ENCODE data around the gene IPCEF1. TPM values are rescaled to one million over a fixed set of nuclear protein-coding genes. Genes with fewer than 3 reads are reported as not detected.

The IPCEF1 gene
- total and polyA plus RNA-seq, 2 donors (not counting 1 experiment from before 2014, with no cell fraction given): 0.03 to 0.33 TPM

GRCh38 chr6:154154389-154154967 lies 202.1 kb downstream of the IPCEF1 start:
- H3K9me3 ChIP-seq (ENCODE audit: control insufficient read depth, insufficient read depth, low read depth, low read length): no peaks in the 10 kb centered on the region
- H3K36me3 ChIP-seq (ENCODE audit: control insufficient read depth, insufficient read depth, low read length): no peaks in the 10 kb centered on the region
- H3K4me2 ChIP-seq (ENCODE audit: extremely low read depth, insufficient read depth, low read length): no peak overlapping the region
- TF ChIP-seq CTCF (conservative IDR thresholded peaks at IDR 0.05 in 1 of 2, IDR thresholded peaks at IDR 0.05 in 1 of 2; ENCODE audit: low read depth in 1 of 2, low read length in 2 of 2) (peak; percentile 57 to 61), EZH2 (IDR thresholded peaks at IDR 0.05; ENCODE audit: low read length, missing control alignments) (no peak)
- H4K20me1 ChIP-seq (ENCODE audit: control insufficient read depth, extremely low read depth, insufficient read depth, low read length): no peaks in the 10 kb centered on the region
- no peaks in the 10 kb centered on the region for H3K79me2 ChIP-seq (ENCODE audit: control insufficient read depth, insufficient read depth, low read length)
- no peak overlapping the region for H3K4me3 ChIP-seq (replicated peaks in 1 of 4; ENCODE audit: control extremely low read depth in 1 of 4, insufficient read depth in 1 of 4, low read depth in 3 of 4, low read length in 4 of 4)
- no peak overlapping the region for H3K9ac ChIP-seq (ENCODE audit: insufficient read depth, low read length)
- no peak overlapping the region for H2AFZ ChIP-seq (ENCODE audit: low read length)
- H3K27me3 ChIP-seq (ENCODE audit: control insufficient read depth, insufficient read depth, low read length): no peaks in the 10 kb centered on the region
- DNase-seq (ENCODE audit: low read depth in 2 of 2): peak; percentile 59 to 87
- no peak overlapping the region for H3K27ac ChIP-seq (ENCODE audit: insufficient read depth, low read length)
- H3K4me1 ChIP-seq (ENCODE audit: control insufficient read depth, extremely low read depth, insufficient read depth, low read length): no peaks in the 10 kb centered on the region

GRCh38 chr6:154143753-154144152 lies 212.8 kb downstream of the IPCEF1 start:
- Histone ChIP-seq H3K4me1 (ENCODE audit: control insufficient read depth, extremely low read depth, insufficient read depth, low read length) (no peaks in the 10 kb centered on the region), H3K36me3 (ENCODE audit: control insufficient read depth, insufficient read depth, low read length) (no peaks in the 10 kb centered on the region), H3K9ac (ENCODE audit: insufficient read depth, low read length) (no peak overlapping the region), H3K4me3 (replicated peaks in 1 of 4; ENCODE audit: control extremely low read depth in 1 of 4, insufficient read depth in 1 of 4, low read depth in 3 of 4, low read length in 4 of 4) (no peak overlapping the region), H2AFZ (ENCODE audit: low read length) (no peak overlapping the region), H3K27me3 (ENCODE audit: control insufficient read depth, insufficient read depth, low read length) (no peaks in the 10 kb centered on the region), H3K27ac (ENCODE audit: insufficient read depth, low read length) (no peak overlapping the region), H3K4me2 (ENCODE audit: extremely low read depth, insufficient read depth, low read length) (no peak overlapping the region), H3K9me3 (ENCODE audit: control insufficient read depth, insufficient read depth, low read depth, low read length) (no peaks in the 10 kb centered on the region), H3K79me2 (ENCODE audit: control insufficient read depth, insufficient read depth, low read length) (no peaks in the 10 kb centered on the region), H4K20me1 (ENCODE audit: control insufficient read depth, extremely low read depth, insufficient read depth, low read length) (no peaks in the 10 kb centered on the region)
- TF ChIP-seq CTCF (conservative IDR thresholded peaks at IDR 0.05 in 1 of 2, IDR thresholded peaks at IDR 0.05 in 1 of 2; ENCODE audit: low read depth in 1 of 2, low read length in 2 of 2): no peak
- no peak for TF ChIP-seq EZH2 (IDR thresholded peaks at IDR 0.05; ENCODE audit: low read length, missing control alignments)
- DNase-seq (ENCODE audit: low read depth in 2 of 2): no peak

- Histone ChIP-seq H3K9ac (ENCODE audit: insufficient read depth, low read length) (no peak overlapping the region), H3K27me3 (ENCODE audit: control insufficient read depth, insufficient read depth, low read length) (no peaks in the 10 kb centered on the region), H3K4me1 (ENCODE audit: control insufficient read depth, extremely low read depth, insufficient read depth, low read length) (no peaks in the 10 kb centered on the region), H3K4me2 (ENCODE audit: extremely low read depth, insufficient read depth, low read length) (no peak overlapping the region), H3K36me3 (ENCODE audit: control insufficient read depth, insufficient read depth, low read length) (no peaks in the 10 kb centered on the region), H2AFZ (ENCODE audit: low read length) (no peak overlapping the region), H3K27ac (ENCODE audit: insufficient read depth, low read length) (no peak overlapping the region), H4K20me1 (ENCODE audit: control insufficient read depth, extremely low read depth, insufficient read depth, low read length) (no peaks in the 10 kb centered on the region), H3K79me2 (ENCODE audit: control insufficient read depth, insufficient read depth, low read length) (no peaks in the 10 kb centered on the region), H3K9me3 (ENCODE audit: control insufficient read depth, insufficient read depth, low read depth, low read length) (no peaks in the 10 kb centered on the region), H3K4me3 (replicated peaks in 1 of 4; ENCODE audit: control extremely low read depth in 1 of 4, insufficient read depth in 1 of 4, low read depth in 3 of 4, low read length in 4 of 4) (no peak overlapping the region)
- no peak for DNase-seq (ENCODE audit: low read depth in 2 of 2)
- TF ChIP-seq EZH2 (IDR thresholded peaks at IDR 0.05; ENCODE audit: low read length, missing control alignments): no peak
- no peak for TF ChIP-seq CTCF (conservative IDR thresholded peaks at IDR 0.05 in 1 of 2, IDR thresholded peaks at IDR 0.05 in 1 of 2; ENCODE audit: low read depth in 1 of 2, low read length in 2 of 2)
Observed at GRCh38 chr6:154140743-154141142, 215.9 kb downstream of the IPCEF1 start.

Data from fibroblast of lung (primary cell).